H1 (cell line): ENCODE results near the gene PDK1. TPM values are rescaled to one million over a fixed set of nuclear protein-coding genes. Genes with fewer than 3 reads are reported as not detected.

ENCODE experiments used
- CTCF ChIA-PET: fragments of 300-600 bp; sonication (Branson Sonifier 250); formaldehyde crosslinking; loops from one replicate; lab custom pipeline; 2021; ENCODE audit not compliant: partially characterized antibody; lab: Charles Lee
- POLR2A ChIA-PET: fragments of 300-600 bp; sonication (Branson Sonifier 250); formaldehyde crosslinking; loops from one replicate; lab custom pipeline; 2021; ENCODE audit warnings: inconsistent platforms; ENCODE audit not compliant: partially characterized antibody; lab: Charles Lee
- DNase-seq, 2 experiments: peaks; one replicate each; pipeline versions ENCODE4 v3.0.0 to v3.0.0-alpha.2; 2010 to 2022; ENCODE audit warnings: low spot score in 2 of 2, low read depth in 1 of 2, mixed read lengths in 1 of 2
- FAIRE-seq: peaks from 2 replicates; lab custom pipeline; 2011; peaks lifted over from hg19 to GRCh38; lab: Jason Lieb, UNC
- H2AFZ ChIP-seq: 2 replicates; pipeline ENCODE4 v1.8.1; 2012; ENCODE audit warnings: low read length, inconsistent platforms
- H2AK5ac ChIP-seq: 2 replicates; pipeline ENCODE4 v1.6.1; 2013; ENCODE audit warnings: low read depth, low read length
- H2BK120ac ChIP-seq: replicated peaks from 2 replicates; pipeline ENCODE3; 2013; ENCODE audit warnings: low read depth, low read length, inconsistent platforms
- H2BK12ac ChIP-seq: 2 replicates; pipeline ENCODE4 v1.6.1; 2013; ENCODE audit warnings: low read depth, low read length
- H2BK15ac ChIP-seq: 2 replicates; pipeline ENCODE4 v1.6.1; 2013; ENCODE audit warnings: low read length
- H2BK20ac ChIP-seq: 2 replicates; pipeline ENCODE4 v1.6.1; 2013; ENCODE audit warnings: low read length
- H2BK5ac ChIP-seq: 2 replicates; pipeline ENCODE4 v1.6.1; 2013; ENCODE audit warnings: low read depth, low read length
- H3K14ac ChIP-seq: 2 replicates; pipeline ENCODE4 v1.6.1; 2013; ENCODE audit warnings: inconsistent platforms; ENCODE audit not compliant: insufficient read length
- H3K18ac ChIP-seq: 2 replicates; pipeline ENCODE4 v1.6.1; 2013; ENCODE audit warnings: low read length; ENCODE audit errors: extremely low read depth
- H3K23ac ChIP-seq: 2 replicates; pipeline ENCODE4 v1.6.1; 2013; ENCODE audit warnings: inconsistent platforms; ENCODE audit not compliant: insufficient read length
- H3K23me2 ChIP-seq: 2 replicates; pipeline ENCODE4 v1.6.1; 2013; ENCODE audit warnings: low read depth, low read length
- H3K27ac ChIP-seq: 2 replicates; pipeline ENCODE4 v1.6.1; 2011; ENCODE audit warnings: low read depth, low read length, inconsistent platforms
- H3K27me3 ChIP-seq, 4 experiments: replicated peaks in 1 of 4; 1 replicate in 1 of 4; 2 replicates in 3 of 4; pipeline versions ENCODE4 v1.6.1 to v1.8.1; 2011 to 2013; ENCODE audit warnings: low read length in 3 of 4, mild to moderate bottlenecking in 3 of 4, inconsistent platforms in 2 of 4, mixed read lengths in 2 of 4, moderate library complexity in 1 of 4; ENCODE audit not compliant: control insufficient read depth in 3 of 4, insufficient read depth in 3 of 4; ENCODE audit errors: extremely low read depth in 1 of 4
- H3K36me3 ChIP-seq, 4 experiments: 2 replicates each; pipeline versions ENCODE4 v1.6.1 to v1.8.1; 2011 to 2013; ENCODE audit warnings: mild to moderate bottlenecking in 4 of 4, low read length in 3 of 4, moderate library complexity in 2 of 4, control low read depth in 1 of 4, inconsistent platforms in 1 of 4; ENCODE audit not compliant: insufficient read depth in 4 of 4, control insufficient read depth in 2 of 4
- H3K4ac ChIP-seq: replicated peaks from 2 replicates; pipeline ENCODE3; 2013; ENCODE audit warnings: low read length, low read depth, mixed read lengths, inconsistent platforms; ENCODE audit not compliant: insufficient read length
- H3K4me1 ChIP-seq, 4 experiments: replicated peaks in 1 of 4; 1 replicate in 1 of 4; 2 replicates in 3 of 4; pipeline versions ENCODE4 v1.6.1 to v1.8.1; 2011 to 2013; ENCODE audit warnings: low read length in 3 of 4, inconsistent platforms in 2 of 4, mixed read lengths in 1 of 4; ENCODE audit not compliant: insufficient read depth in 4 of 4, control insufficient read depth in 3 of 4
- H3K4me2 ChIP-seq, 2 experiments: 2 replicates each; pipeline versions ENCODE4 v1.6.1 to v1.8.1; 2011 to 2013; ENCODE audit warnings: low read depth in 2 of 2, low read length in 2 of 2, control low read depth in 1 of 2, inconsistent platforms in 1 of 2, mild to moderate bottlenecking in 1 of 2; ENCODE audit not compliant: insufficient read depth in 1 of 2
- H3K4me3 ChIP-seq, 4 experiments: fragments of 200-600, 300-600 bp in 1 of 4; sonication (generic), shearing (Covaris generic), sonication (Bioruptor Twin) in 1 of 4; 2 replicates each; pipeline versions ENCODE4 v1.5.1 to v1.8.1; 2011 to 2016; ENCODE audit warnings: low read length in 4 of 4, low read depth in 3 of 4, control low read depth in 2 of 4, inconsistent platforms in 2 of 4, mild to moderate bottlenecking in 2 of 4, mixed read lengths in 1 of 4, moderate library complexity in 1 of 4; ENCODE audit not compliant: insufficient read depth in 2 of 4; ENCODE audit errors: extremely low read depth in 1 of 4
- H3K56ac ChIP-seq: replicated peaks from 2 replicates; pipeline ENCODE3; 2013; ENCODE audit warnings: low read depth, mild to moderate bottlenecking, mixed read lengths, low read length, inconsistent platforms; ENCODE audit not compliant: insufficient read length
- H3K79me1 ChIP-seq: 2 replicates; pipeline ENCODE4 v1.6.1; 2013; ENCODE audit warnings: low read depth, low read length, control low read depth
- H3K79me2 ChIP-seq, 2 experiments: 2 replicates each; pipeline versions ENCODE4 v1.6.1 to v1.8.1; 2012 to 2013; ENCODE audit warnings: low read length in 2 of 2, mild to moderate bottlenecking in 2 of 2, inconsistent platforms in 1 of 2; ENCODE audit not compliant: insufficient read depth in 2 of 2, control insufficient read depth in 1 of 2
- H3K9ac ChIP-seq, 4 experiments: replicated peaks in 1 of 4; 1 replicate in 1 of 4; 2 replicates in 3 of 4; pipeline versions ENCODE4 v1.6.1 to v1.8.1; 2011 to 2013; ENCODE audit warnings: low read depth in 3 of 4, low read length in 3 of 4, control low read depth in 2 of 4, mild to moderate bottlenecking in 2 of 4, moderate library complexity in 2 of 4, inconsistent platforms in 1 of 4; ENCODE audit errors: extremely low read depth in 1 of 4
- H3K9me3 ChIP-seq, 2 experiments: 2 replicates each; pipeline versions ENCODE4 v1.6.1 to v1.8.1; 2012 to 2013; ENCODE audit warnings: mild to moderate bottlenecking in 2 of 2, moderate library complexity in 2 of 2, control low read depth in 1 of 2, inconsistent platforms in 1 of 2, low read depth in 1 of 2, low read length in 1 of 2, mixed read lengths in 1 of 2; ENCODE audit not compliant: insufficient read depth in 2 of 2
- H4K20me1 ChIP-seq, 2 experiments: replicated peaks in 1 of 2; 2 replicates each; pipeline versions ENCODE3 to v1.8.1; 2011 to 2013; ENCODE audit warnings: inconsistent platforms in 2 of 2, low read length in 2 of 2, mild to moderate bottlenecking in 1 of 2; ENCODE audit not compliant: insufficient read depth in 2 of 2, control insufficient read depth in 1 of 2
- H4K5ac ChIP-seq: 2 replicates; pipeline ENCODE4 v1.6.1; 2013; ENCODE audit warnings: low read length, low read depth, mixed read lengths, inconsistent platforms; ENCODE audit not compliant: insufficient read length
- H4K8ac ChIP-seq: 2 replicates; pipeline ENCODE4 v1.8.0; 2013; ENCODE audit warnings: mild to moderate bottlenecking, moderate library complexity, low read length, inconsistent platforms; ENCODE audit not compliant: insufficient read depth; ENCODE audit errors: extremely low read depth
- H4K91ac ChIP-seq: replicated peaks from 2 replicates; pipeline ENCODE3; 2013; ENCODE audit warnings: low read length, mixed read lengths, inconsistent platforms; ENCODE audit not compliant: insufficient read length
- BCL11A ChIP-seq, 2 experiments: IDR thresholded peaks; one replicate each; pipeline ENCODE4 v1.6.1; 2011; ENCODE audit warnings: low read depth in 2 of 2, low read length in 2 of 2, mild to moderate bottlenecking in 2 of 2
- CBX8 ChIP-seq: fragments of 300-800, 300-1000 bp; sonication (generic); IDR thresholded peaks from 2 replicates; pipeline ENCODE4 v1.7.1; 2016; ENCODE audit warnings: low read depth, low read length, borderline replicate concordance
- WGBS, 2 experiments: shearing (Covaris generic) in 1 of 2; methylation state at CpG; one replicate each; pipeline versions ENCODE4 v1.1.6 to v1.1.7; 2013 to 2015; ENCODE audit warnings: low lambda C conversion rate in 2 of 2, mixed read lengths in 2 of 2, inconsistent platforms in 1 of 2, low coverage in 1 of 2, missing lambda C conversion rate in 1 of 2; ENCODE audit not compliant: insufficient replicate concordance in 2 of 2, insufficient coverage in 1 of 2, insufficient read length in 1 of 2; ENCODE audit errors: extremely low coverage in 1 of 2, missing lambda C conversion rate in 1 of 2; 5-methylcytosine and 5-hydroxymethylcytosine counted together
- polyA plus RNA-seq, 7 experiments: library from polyadenylated mRNA; depleted of rRNA in 3 of 7; stranded (reverse) in 5 of 7; unstranded in 2 of 7; fragments of >200 nt in 5 of 7; fragments of 200-250 nt in 2 of 7; gene quantifications; 1 replicate in 5 of 7; 2 replicates in 1 of 7; 4 replicates in 1 of 7; pipeline versions ENCODE4 v1.2.1 to v1.2.3, GENCODE V29; 2011 to 2013; ENCODE audit warnings: missing spikeins in 2 of 7, mixed read lengths in 2 of 7
- total RNA-seq: library from RNA; stranded (reverse); fragmentation: NEBNext Ultra II Directional; extraction: Animal tissue kit (Norgen Biotek cat#: 25700); gene quantifications from 2 replicates; pipeline ENCODE4 v1.2.1, GENCODE V29; 2021
- TF ChIP-seq, protein P1 (sequence below): IDR thresholded peaks from 2 replicates; pipeline ENCODE4 v1.6.1; 2012; ENCODE audit warnings: inconsistent platforms

PDK1 gene
- total and polyA plus RNA-seq, 2 of the 8 experiments (the other 6 are each of a cell fraction or from before 2014, with no cell fraction given): 18.2 to 21.9 TPM

GRCh38 chr2:172552547-172553291 lies 3.2 kb upstream of the PDK1 start:
- H4K91ac ChIP-seq: no peak overlapping the region
- no peaks in the 10 kb centered on the region for H3K27me3 ChIP-seq
- H3K14ac ChIP-seq: no peak overlapping the region
- peaks cover 0 to 4% (median 0%) of the 10 kb centered on the region in 4 experiments; a peak in 1 of 8 replicates for H3K36me3 ChIP-seq
- no peak overlapping the region for H2BK15ac ChIP-seq
- ChIA-PET POLR2A (interaction anchor here (1.4 to 1.7 kb wide), 3 partner anchors 18 to 20 kb away, joined by 3 to 6 read pairs (median 4); no protein-coding TSS in a partner anchor), CTCF (interaction anchor here (1.1 to 1.7 kb wide), 2 partner anchors 13 to 122 kb away, joined by 4 to 5 read pairs; no protein-coding TSS in a partner anchor)
- no peaks in the 10 kb centered on the region for H4K20me1 ChIP-seq
- H3K27ac ChIP-seq: no peak overlapping the region
- H3K9me3 ChIP-seq: peaks cover 0 to 2% of the 10 kb centered on the region in 2 experiments; a peak in 1 of 4 replicates
- H3K4me3 ChIP-seq: no peak overlapping the region
- H2AFZ ChIP-seq: no peak overlapping the region
- H3K56ac ChIP-seq: no peak overlapping the region
- DNase-seq (no peak), FAIRE-seq (no peak)
- H3K4me2 ChIP-seq: no peak overlapping the region
- peaks cover 4 to 19% of the 10 kb centered on the region in 2 experiments; a peak in 2 of 4 replicates for H3K79me2 ChIP-seq
- H2AK5ac ChIP-seq: no peak overlapping the region
- H3K79me1 ChIP-seq: no peaks in the 10 kb centered on the region
- no peak overlapping the region for H3K18ac ChIP-seq
- H3K23me2 ChIP-seq: peaks cover 11% of the 10 kb centered on the region
- no peak overlapping the region for H3K23ac ChIP-seq
- no peak overlapping the region for H3K9ac ChIP-seq
- H3K4me1 ChIP-seq: peaks cover 6 to 22% (median 21%) of the 10 kb centered on the region in 4 experiments; a peak in 6 of 7 replicates
- peak overlapping the region; percentile 71 for H2BK120ac ChIP-seq
- H2BK5ac ChIP-seq: no peak overlapping the region
- WGBS, 2 experiments: 88% methylated on average over 4 of the region's 4 CpGs; no CpG with 5 or more reads in 1 of the 2 experiments
- peak overlapping the region; percentile 92; the same call in 1 of the 2 replicates for H2BK20ac ChIP-seq
- no peak overlapping the region for H4K5ac ChIP-seq
- H4K8ac ChIP-seq: no peak overlapping the region
- H2BK12ac ChIP-seq: peak overlapping the region; percentile 73; the same call in 1 of the 2 replicates
- no peak overlapping the region for H3K4ac ChIP-seq
- TF ChIP-seq CBX8 (no peak), BCL11A (IDR thresholded peaks at IDR 0.05; ENCODE audit: low read depth in 2 of 2, low read length in 2 of 2) (no peak)
- TF ChIP-seq, protein P1, sequence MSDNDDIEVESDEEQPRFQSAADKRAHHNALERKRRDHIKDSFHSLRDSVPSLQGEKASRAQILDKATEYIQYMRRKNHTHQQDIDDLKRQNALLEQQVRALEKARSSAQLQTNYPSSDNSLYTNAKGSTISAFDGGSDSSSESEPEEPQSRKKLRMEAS: no peak
